Panc1 (cell line): ENCODE data around the gene RAB33A.

Experiments
- POLR2AphosphoS5 ChIP-seq: IDR thresholded peaks from 2 replicates; pipeline ENCODE4 v1.6.1; 2012; ENCODE audit warnings: mild to moderate bottlenecking, low read depth, low read length, moderate library complexity
- TF ChIP-seq, protein P1 (sequence below): fragments of 450-650 bp; IDR thresholded peaks from 2 replicates; pipeline ENCODE4 v1.5.1; 2017; ENCODE audit warnings: mild to moderate bottlenecking

DNA sequence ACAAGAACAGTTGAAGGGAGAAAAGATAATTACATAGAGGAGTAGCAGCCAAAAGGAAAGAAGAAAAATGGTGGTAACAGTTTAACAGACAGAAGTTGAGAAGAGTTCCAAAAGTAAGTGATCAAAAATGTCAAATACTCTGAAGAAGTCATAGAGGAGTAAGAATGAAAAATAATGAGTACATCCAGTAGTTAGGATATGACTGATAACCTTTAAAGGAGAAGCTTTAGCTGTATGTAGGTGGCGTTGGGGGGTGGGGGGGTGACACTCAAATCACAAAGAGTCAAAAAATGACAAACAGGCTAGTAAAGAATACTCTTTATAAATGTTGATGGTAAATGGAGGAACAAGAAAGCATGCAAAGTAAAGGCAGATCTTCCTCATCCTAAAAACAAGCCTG, 40.6 kb downstream of the RAB33A start:
- TF ChIP-seq, protein P1, sequence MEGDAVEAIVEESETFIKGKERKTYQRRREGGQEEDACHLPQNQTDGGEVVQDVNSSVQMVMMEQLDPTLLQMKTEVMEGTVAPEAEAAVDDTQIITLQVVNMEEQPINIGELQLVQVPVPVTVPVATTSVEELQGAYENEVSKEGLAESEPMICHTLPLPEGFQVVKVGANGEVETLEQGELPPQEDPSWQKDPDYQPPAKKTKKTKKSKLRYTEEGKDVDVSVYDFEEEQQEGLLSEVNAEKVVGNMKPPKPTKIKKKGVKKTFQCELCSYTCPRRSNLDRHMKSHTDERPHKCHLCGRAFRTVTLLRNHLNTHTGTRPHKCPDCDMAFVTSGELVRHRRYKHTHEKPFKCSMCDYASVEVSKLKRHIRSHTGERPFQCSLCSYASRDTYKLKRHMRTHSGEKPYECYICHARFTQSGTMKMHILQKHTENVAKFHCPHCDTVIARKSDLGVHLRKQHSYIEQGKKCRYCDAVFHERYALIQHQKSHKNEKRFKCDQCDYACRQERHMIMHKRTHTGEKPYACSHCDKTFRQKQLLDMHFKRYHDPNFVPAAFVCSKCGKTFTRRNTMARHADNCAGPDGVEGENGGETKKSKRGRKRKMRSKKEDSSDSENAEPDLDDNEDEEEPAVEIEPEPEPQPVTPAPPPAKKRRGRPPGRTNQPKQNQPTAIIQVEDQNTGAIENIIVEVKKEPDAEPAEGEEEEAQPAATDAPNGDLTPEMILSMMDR: no peak
- no peak for TF ChIP-seq POLR2AphosphoS5
